SK-N-SH treated with all-trans-retinoic acid at 6 μM for 48 hours (cell line): ENCODE data around the gene STMND1.

Experiments used
- ATAC-seq: fragments of 200-7000 bp; cut with Tn5 transposase; 3 replicates; pipeline ENCODE4 v1.9.1; 2020; ENCODE audit warnings: mild to moderate bottlenecking, moderate library complexity
- ARNTL ChIP-seq: fragments of 450-650 bp; formaldehyde crosslinking; IDR thresholded peaks from 2 replicates; pipeline ENCODE4 v1.5.0; 2020; ENCODE audit warnings: low read depth, mild to moderate bottlenecking, moderate library complexity, borderline replicate concordance
- BACH2 ChIP-seq: fragments of 250-450 bp; sonication (Bioruptor Pico); IDR thresholded peaks from 2 replicates; pipeline ENCODE4 v1.9.0; 2021; ENCODE audit warnings: mild to moderate bottlenecking, borderline replicate concordance
- CSDC2 ChIP-seq: fragments of 250-450 bp; sonication (Bioruptor Pico); IDR thresholded peaks from 2 replicates; pipeline ENCODE4 v1.5.0; 2020; ENCODE audit warnings: mild to moderate bottlenecking, moderate library complexity
- CSRNP3 ChIP-seq: fragments of 250-450 bp; sonication (Bioruptor Pico); IDR thresholded peaks from 2 replicates; pipeline ENCODE4 v1.5.1; 2021; ENCODE audit warnings: mild to moderate bottlenecking, moderate library complexity
- ESRRG ChIP-seq: fragments of 250-450 bp; sonication (Bioruptor Pico); IDR thresholded peaks from 2 replicates; pipeline ENCODE4 v1.6.1; 2021; ENCODE audit warnings: mild to moderate bottlenecking
- GLIS3 ChIP-seq: fragments of 250-450 bp; sonication (Bioruptor Pico); IDR thresholded peaks from 2 replicates; pipeline ENCODE4 v1.5.0; 2020; ENCODE audit warnings: mild to moderate bottlenecking, moderate library complexity
- ISL1 ChIP-seq: fragments of 250-450 bp; sonication (Bioruptor Pico); IDR thresholded peaks from 2 replicates; pipeline ENCODE4 v2.1.2; 2022; ENCODE audit warnings: mild to moderate bottlenecking, moderate library complexity
- OSR1 ChIP-seq: fragments of 250-450 bp; sonication (Bioruptor Pico); IDR thresholded peaks from 2 replicates; pipeline ENCODE4 v1.8.0; 2022; ENCODE audit warnings: moderate library complexity, mild to moderate bottlenecking, inconsistent platforms
- PATZ1 ChIP-seq: fragments of 250-450 bp; sonication (Bioruptor Pico); IDR thresholded peaks from 2 replicates; pipeline ENCODE4 v1.8.0; 2020; ENCODE audit warnings: mild to moderate bottlenecking, moderate library complexity, borderline replicate concordance
- POU6F1 ChIP-seq: fragments of 250-450 bp; sonication (Bioruptor Pico); IDR thresholded peaks from 2 replicates; pipeline ENCODE4 v1.8.0; 2021; ENCODE audit warnings: low read depth, mild to moderate bottlenecking, moderate library complexity, borderline replicate concordance
- PPARA ChIP-seq: fragments of 250-450 bp; sonication (Bioruptor Pico); IDR thresholded peaks from 2 replicates; pipeline ENCODE4 v1.5.0; 2020; ENCODE audit warnings: mild to moderate bottlenecking, borderline replicate concordance
- RARB ChIP-seq: fragments of 250-450 bp; sonication (Bioruptor Pico); IDR thresholded peaks from 2 replicates; pipeline ENCODE4 v1.8.0; 2021; ENCODE audit warnings: mild to moderate bottlenecking, moderate library complexity
- SNAI2 ChIP-seq: fragments of 250-450 bp; sonication (Bioruptor Pico); IDR thresholded peaks from 2 replicates; pipeline ENCODE4 v1.5.0; 2020; ENCODE audit warnings: mild to moderate bottlenecking, moderate library complexity
- TCF4 ChIP-seq: fragments of 250-450 bp; sonication (Bioruptor Pico); IDR thresholded peaks from 2 replicates; pipeline ENCODE4 v1.8.0; 2021; ENCODE audit warnings: mild to moderate bottlenecking, moderate library complexity, borderline replicate concordance
- ZC3H10 ChIP-seq: fragments of 250-450 bp; sonication (Bioruptor Pico); IDR thresholded peaks from 2 replicates; pipeline ENCODE4 v1.5.1; 2021; ENCODE audit warnings: mild to moderate bottlenecking, moderate library complexity
- ZFP3 ChIP-seq: fragments of 250-450 bp; sonication (Bioruptor Pico); IDR thresholded peaks from 2 replicates; pipeline ENCODE4 v1.5.0; 2020; ENCODE audit warnings: mild to moderate bottlenecking, moderate library complexity
- ZFP30 ChIP-seq: fragments of 450-650 bp; formaldehyde crosslinking; IDR thresholded peaks from 2 replicates; pipeline ENCODE4 v1.5.0; 2022; ENCODE audit warnings: mild to moderate bottlenecking, moderate library complexity
- ZNF565 ChIP-seq: fragments of 450-650 bp; formaldehyde crosslinking; conservative IDR thresholded peaks from 2 replicates; pipeline ENCODE4 v1.5.0; 2020; ENCODE audit warnings: low read depth, mild to moderate bottlenecking, moderate library complexity
- ZNF70 ChIP-seq: fragments of 450-650 bp; formaldehyde crosslinking; IDR thresholded peaks from 2 replicates; pipeline ENCODE4 v1.5.0; 2020; ENCODE audit warnings: mild to moderate bottlenecking, moderate library complexity
- ZNF8 ChIP-seq: fragments of 450-650 bp; formaldehyde crosslinking; IDR thresholded peaks from 2 replicates; pipeline ENCODE4 v1.5.0; 2020; ENCODE audit warnings: mild to moderate bottlenecking, moderate library complexity
- TF ChIP-seq, protein P1 (sequence below): fragments of 250-450 bp; sonication (Bioruptor Pico); IDR thresholded peaks from 2 replicates; pipeline ENCODE4 v1.5.1; 2020; ENCODE audit warnings: low read depth, mild to moderate bottlenecking, moderate library complexity

STMND1 gene

GRCh38 chr6:17149571-17149970, 47.7 kb downstream of the STMND1 start:
- no peak for TF ChIP-seq GLIS3 (CRISPR knock-in tag)
- TF ChIP-seq TCF4 (CRISPR knock-in tag) = no peak
- no peak for TF ChIP-seq CSDC2 (CRISPR knock-in tag)
- TF ChIP-seq ESRRG = no peak
- TF ChIP-seq ZC3H10 = no peak
- no peak for TF ChIP-seq ARNTL (CRISPR knock-in tag)
- TF ChIP-seq POU6F1 (CRISPR knock-in tag) = no peak
- no peak for TF ChIP-seq ZNF70
- no peak for TF ChIP-seq OSR1
- TF ChIP-seq ZFP3 (CRISPR knock-in tag) = no peak
- TF ChIP-seq BACH2 (CRISPR knock-in tag) = no peak
- no peak for TF ChIP-seq CSRNP3 (CRISPR knock-in tag)
- no peak for TF ChIP-seq PPARA (CRISPR knock-in tag)
- TF ChIP-seq ZNF8 = no peak
- TF ChIP-seq ZFP30 (CRISPR knock-in tag) = no peak
- no peak for TF ChIP-seq SNAI2 (CRISPR knock-in tag)
- TF ChIP-seq RARB (CRISPR knock-in tag) = no peak
- no peak for TF ChIP-seq ZNF565
- TF ChIP-seq, protein P1, sequence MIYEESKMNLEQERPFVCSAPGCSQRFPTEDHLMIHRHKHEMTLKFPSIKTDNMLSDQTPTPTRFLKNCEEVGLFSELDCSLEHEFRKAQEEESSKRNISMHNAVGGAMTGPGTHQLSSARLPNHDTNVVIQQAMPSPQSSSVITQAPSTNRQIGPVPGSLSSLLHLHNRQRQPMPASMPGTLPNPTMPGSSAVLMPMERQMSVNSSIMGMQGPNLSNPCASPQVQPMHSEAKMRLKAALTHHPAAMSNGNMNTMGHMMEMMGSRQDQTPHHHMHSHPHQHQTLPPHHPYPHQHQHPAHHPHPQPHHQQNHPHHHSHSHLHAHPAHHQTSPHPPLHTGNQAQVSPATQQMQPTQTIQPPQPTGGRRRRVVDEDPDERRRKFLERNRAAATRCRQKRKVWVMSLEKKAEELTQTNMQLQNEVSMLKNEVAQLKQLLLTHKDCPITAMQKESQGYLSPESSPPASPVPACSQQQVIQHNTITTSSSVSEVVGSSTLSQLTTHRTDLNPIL (CRISPR knock-in tag) = no peak
- no peak for ATAC-seq

- no peak for ATAC-seq
- TF ChIP-seq CSRNP3 (CRISPR knock-in tag) = no peak
- no peak for TF ChIP-seq RARB (CRISPR knock-in tag)
- no peak for TF ChIP-seq PPARA (CRISPR knock-in tag)
- no peak for TF ChIP-seq ZFP3 (CRISPR knock-in tag)
- TF ChIP-seq PATZ1 = no peak
- no peak for TF ChIP-seq ZNF8
- no peak for TF ChIP-seq SNAI2 (CRISPR knock-in tag)
- no peak for TF ChIP-seq BACH2 (CRISPR knock-in tag)
- no peak for TF ChIP-seq ZFP30 (CRISPR knock-in tag)
- no peak for TF ChIP-seq CSDC2 (CRISPR knock-in tag)
- no peak for TF ChIP-seq TCF4 (CRISPR knock-in tag)
Measured at GRCh38 chr6:17150096-17150495, 48.2 kb downstream of the STMND1 start.

DNA sequence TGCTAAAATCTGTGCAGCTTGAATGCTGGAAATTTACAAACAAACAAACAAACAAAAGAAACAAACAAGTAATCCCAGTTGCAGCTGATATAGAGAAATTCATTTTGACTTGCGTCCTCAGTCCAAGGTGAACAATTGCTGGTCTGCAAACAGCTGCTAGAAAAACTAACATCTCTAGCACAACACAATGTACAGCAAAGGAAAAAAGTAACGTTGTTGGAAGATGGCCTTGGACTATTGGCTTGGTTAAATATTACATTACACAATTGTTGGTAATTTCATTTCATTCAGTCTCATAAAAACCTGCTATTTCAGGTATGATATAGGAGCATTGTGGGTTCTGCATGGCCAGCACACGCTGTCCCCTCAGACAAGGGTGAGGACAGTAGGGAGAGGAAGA, 50.0 kb downstream of the STMND1 start:
- ATAC-seq = no peak
- TF ChIP-seq ARNTL (CRISPR knock-in tag) (no peak), OSR1 (no peak), ISL1 (CRISPR knock-in tag) (no peak), PPARA (CRISPR knock-in tag) (no peak), ZFP30 (CRISPR knock-in tag) (no peak), POU6F1 (CRISPR knock-in tag) (no peak), SNAI2 (CRISPR knock-in tag) (no peak), RARB (CRISPR knock-in tag) (no peak), ZFP3 (CRISPR knock-in tag) (no peak), CSRNP3 (CRISPR knock-in tag) (no peak), PATZ1 (no peak), TCF4 (CRISPR knock-in tag) (no peak)
